Measurements from ENCODE around the gene SRCAP.

Gene SRCAP

GRCh38 chr16:30762991-30763725, 64.2 kb downstream of the SRCAP start:
- no peaks in the 10 kb centered on the region for H3K9me3 ChIP-seq (ENCODE audit: low read length)
- no peaks in the 10 kb centered on the region for H4K20me1 ChIP-seq (ENCODE audit: insufficient read depth, low read length)
- H3K27me3 ChIP-seq (ENCODE audit: insufficient read depth, low read length) = no peaks in the 10 kb centered on the region
- H3K27ac ChIP-seq (ENCODE audit: low read depth, low read length, poor library complexity, severe bottlenecking) = no peak overlapping the region
- H3K36me3 ChIP-seq (ENCODE audit: insufficient read depth, low read length) = peaks cover 67% of the 10 kb centered on the region
- H2AFZ ChIP-seq (ENCODE audit: low read length) = no peak overlapping the region
- TF ChIP-seq EZH2 (IDR thresholded peaks at IDR 0.05; ENCODE audit: borderline replicate concordance, low read length) (no peak), CTCF (IDR thresholded peaks at IDR 0.05; ENCODE audit: low read length) (no peak)
- H3K9me2 ChIP-seq (ENCODE audit: low read depth, low read length) = no peaks in the 10 kb centered on the region
- peak overlapping the region; percentile 90 for H3K4me2 ChIP-seq (ENCODE audit: low read length)
- H3K4me3 ChIP-seq (ENCODE audit: low read depth, low read length, poor library complexity, severe bottlenecking) = peak overlapping the region; percentile 84
- no peaks in the 10 kb centered on the region; the same call in 1 of the 2 replicates for H3K79me2 ChIP-seq (ENCODE audit: insufficient read depth, low read length)
- peak overlapping the region; percentile 76 for H3K9ac ChIP-seq (ENCODE audit: low read length)
- no peaks in the 10 kb centered on the region for H3F3A ChIP-seq (ENCODE audit: insufficient read depth, low read length)
- H3K4me1 ChIP-seq (ENCODE audit: insufficient read depth, low read length, severe bottlenecking) = peaks cover 42% of the 10 kb centered on the region

- Histone ChIP-seq H4K20me1 (ENCODE audit: insufficient read depth, low read length) (no peaks in the 10 kb centered on the region), H3K27me3 (ENCODE audit: insufficient read depth, low read length) (no peaks in the 10 kb centered on the region), H3K9me3 (ENCODE audit: low read length) (no peaks in the 10 kb centered on the region), H3K4me1 (ENCODE audit: insufficient read depth, low read length, severe bottlenecking) (peaks cover 38% of the 10 kb centered on the region), H3K4me2 (ENCODE audit: low read length) (no peak overlapping the region), H3K9me2 (ENCODE audit: low read depth, low read length) (no peaks in the 10 kb centered on the region), H3K4me3 (ENCODE audit: low read depth, low read length, poor library complexity, severe bottlenecking) (no peak overlapping the region), H3F3A (ENCODE audit: insufficient read depth, low read length) (no peaks in the 10 kb centered on the region), H3K27ac (ENCODE audit: low read depth, low read length, poor library complexity, severe bottlenecking) (no peak overlapping the region), H3K36me3 (ENCODE audit: insufficient read depth, low read length) (peaks cover 73% of the 10 kb centered on the region), H2AFZ (ENCODE audit: low read length) (no peak overlapping the region), H3K79me2 (ENCODE audit: insufficient read depth, low read length) (no peaks in the 10 kb centered on the region; the same call in 1 of the 2 replicates), H3K9ac (ENCODE audit: low read length) (no peak overlapping the region)
- TF ChIP-seq EZH2 (IDR thresholded peaks at IDR 0.05; ENCODE audit: borderline replicate concordance, low read length) = no peak
- TF ChIP-seq CTCF (IDR thresholded peaks at IDR 0.05; ENCODE audit: low read length) = no peak
Observed at GRCh38 chr16:30764086-30764485, 65.1 kb downstream of the SRCAP start.

- Histone ChIP-seq H3K36me3 (ENCODE audit: insufficient read depth, low read length) (peaks cover 73% of the 10 kb centered on the region), H3F3A (ENCODE audit: insufficient read depth, low read length) (no peaks in the 10 kb centered on the region), H3K4me2 (ENCODE audit: low read length) (no peak overlapping the region), H4K20me1 (ENCODE audit: insufficient read depth, low read length) (no peaks in the 10 kb centered on the region), H3K9me3 (ENCODE audit: low read length) (no peaks in the 10 kb centered on the region), H3K4me3 (ENCODE audit: low read depth, low read length, poor library complexity, severe bottlenecking) (no peak overlapping the region), H3K9ac (ENCODE audit: low read length) (no peak overlapping the region), H3K4me1 (ENCODE audit: insufficient read depth, low read length, severe bottlenecking) (peaks cover 29% of the 10 kb centered on the region), H3K9me2 (ENCODE audit: low read depth, low read length) (no peaks in the 10 kb centered on the region), H3K79me2 (ENCODE audit: insufficient read depth, low read length) (no peaks in the 10 kb centered on the region; the same call in 1 of the 2 replicates), H3K27ac (ENCODE audit: low read depth, low read length, poor library complexity, severe bottlenecking) (no peak overlapping the region), H3K27me3 (ENCODE audit: insufficient read depth, low read length) (no peaks in the 10 kb centered on the region), H2AFZ (ENCODE audit: low read length) (no peak overlapping the region)
- TF ChIP-seq EZH2 (IDR thresholded peaks at IDR 0.05; ENCODE audit: borderline replicate concordance, low read length) (no peak), CTCF (IDR thresholded peaks at IDR 0.05; ENCODE audit: low read length) (no peak)
Observed at GRCh38 chr16:30764816-30765465, 66.0 kb downstream of the SRCAP start.

Data from OCI-LY1 (cell line).